Stimulated activated CD4-positive, alpha-beta T cell treated with anti-CD3 and anti-CD28 coated beads, Interleukin-4, amount 100 ng/mL, for 4 hours (primary cell): ENCODE measurements around the gene SURF1.
"Not testable (repeated sequence)": the region's sequence is repeated elsewhere in the genome, so short reads cannot be mapped to it uniquely, and the experiment has no call there.

Experiments used
- DNase-seq, 2 experiments: peaks; one replicate each; pipeline ENCODE4 v3.0.0-alpha.2; 2020

The SURF1 gene, protein sequence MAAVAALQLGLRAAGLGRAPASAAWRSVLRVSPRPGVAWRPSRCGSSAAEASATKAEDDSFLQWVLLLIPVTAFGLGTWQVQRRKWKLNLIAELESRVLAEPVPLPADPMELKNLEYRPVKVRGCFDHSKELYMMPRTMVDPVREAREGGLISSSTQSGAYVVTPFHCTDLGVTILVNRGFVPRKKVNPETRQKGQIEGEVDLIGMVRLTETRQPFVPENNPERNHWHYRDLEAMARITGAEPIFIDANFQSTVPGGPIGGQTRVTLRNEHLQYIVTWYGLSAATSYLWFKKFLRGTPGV

DNA sequence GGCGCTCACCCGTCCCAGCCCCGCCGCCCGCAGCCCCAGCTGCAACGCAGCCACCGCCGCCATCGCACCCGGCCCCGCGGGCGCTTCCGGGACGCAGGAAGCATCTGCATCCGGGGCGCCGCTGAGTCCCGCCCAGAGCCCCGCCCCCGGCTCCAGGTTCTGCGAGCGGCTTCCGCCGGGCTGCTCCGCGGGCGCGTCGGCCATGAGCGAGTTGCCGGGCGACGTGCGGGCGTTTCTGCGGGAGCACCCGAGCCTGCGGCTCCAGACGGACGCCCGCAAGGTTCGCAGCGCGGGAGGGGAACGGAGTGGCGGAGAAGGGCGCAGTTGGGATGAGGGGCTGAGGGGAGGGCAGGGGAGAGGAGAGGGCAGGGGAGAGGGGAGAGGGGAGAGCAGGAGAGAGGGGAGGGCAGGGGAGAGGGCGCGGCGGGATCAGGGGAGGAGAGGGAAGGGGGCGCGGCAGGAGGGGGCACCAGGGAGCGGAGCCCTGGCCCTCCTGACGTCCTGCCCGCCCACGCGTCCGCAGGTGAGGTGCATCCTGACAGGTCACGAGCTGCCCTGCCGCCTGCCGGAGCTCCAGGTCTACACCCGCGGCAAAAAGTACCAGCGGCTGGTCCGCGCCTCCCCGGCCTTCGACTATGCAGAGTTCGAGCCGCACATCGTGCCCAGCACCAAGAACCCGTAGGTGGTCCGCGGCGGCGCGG lies at the start of gene SURF1, which contains the start of gene SURF2:
Gene SURF1 (minus strand): TSS at position 97 of the 701 bp plus-strand sequence. CDS start 34 bp downstream, at position 63.
Gene SURF2 (plus strand): TSS at position 160 of the 701 bp plus-strand sequence. CDS start 43 bp downstream, at position 203.
- DNase-seq, result peak; percentile 87 to 95

DNA sequence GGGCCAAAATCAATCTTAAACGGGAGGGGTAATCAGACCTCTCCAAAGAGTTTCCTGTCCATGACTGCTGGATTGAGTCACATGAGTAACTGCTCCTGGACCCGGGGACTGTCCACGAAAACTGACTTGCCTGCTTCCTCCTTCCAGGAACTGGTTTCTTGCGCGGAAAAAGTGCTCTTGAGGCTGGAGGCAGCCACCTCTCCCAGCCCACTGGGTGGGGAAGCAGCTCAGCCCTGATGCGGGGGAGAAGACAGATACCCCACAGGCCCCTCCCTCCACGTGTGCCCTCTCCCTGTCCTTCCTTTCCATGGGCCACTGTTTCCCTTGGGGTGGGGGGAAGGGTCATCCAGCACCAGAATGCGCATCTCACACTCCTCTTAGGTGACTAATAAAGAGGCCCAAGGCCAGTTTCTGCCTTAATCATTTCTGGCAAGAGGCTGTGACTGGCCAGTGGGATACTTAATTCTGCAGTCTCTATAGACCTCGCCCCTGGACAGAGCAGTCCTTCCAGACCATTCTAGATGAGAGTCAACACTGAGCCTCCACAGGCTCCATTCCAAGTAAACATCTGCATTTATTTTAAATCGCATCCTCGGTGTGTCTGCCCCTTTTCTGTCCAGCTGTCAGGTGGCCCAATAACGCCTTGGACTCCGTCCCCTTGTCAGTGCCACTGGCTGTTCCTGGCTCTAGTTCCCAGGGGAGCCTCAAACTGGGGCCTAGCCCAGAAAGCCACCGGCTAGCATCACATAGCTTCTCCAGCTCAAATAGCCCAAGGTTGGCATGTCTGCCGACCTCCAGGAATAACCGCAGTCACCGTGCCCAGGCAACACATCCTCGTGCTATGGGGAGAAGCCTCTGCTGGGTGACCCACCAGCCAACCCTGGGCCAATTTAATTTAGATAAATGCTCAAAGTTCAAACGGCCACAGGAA lies 49.5 kb upstream of the SURF1 start:
- DNase-seq, result no peak

DNA sequence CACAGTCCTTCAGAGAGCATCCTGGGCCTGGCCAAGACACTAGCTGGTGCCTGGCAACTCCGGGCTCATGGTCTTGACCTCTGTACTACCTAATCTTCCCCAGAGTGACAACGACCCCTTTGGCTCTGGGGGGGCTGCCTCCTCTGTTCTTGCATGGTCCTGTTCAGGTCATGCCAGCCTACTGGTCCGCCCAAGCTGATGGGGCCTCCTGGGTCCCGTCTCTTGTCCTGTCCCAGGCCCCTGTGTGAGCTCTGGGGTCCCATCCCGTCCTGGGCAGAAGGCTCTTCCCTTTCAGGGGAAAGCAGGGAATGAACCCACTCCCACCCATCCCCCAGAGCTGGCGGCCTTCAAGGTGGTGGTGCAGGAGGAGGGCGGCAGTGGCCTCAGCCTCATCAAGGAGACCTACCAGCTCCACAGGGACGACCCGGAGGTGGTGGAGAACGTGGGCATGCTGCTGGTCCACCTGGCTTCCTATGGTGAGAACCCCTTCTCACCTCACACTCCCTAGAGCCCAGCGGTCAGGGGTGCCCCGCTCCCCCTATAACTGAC lies 48.2 kb upstream of the SURF1 start:
- DNase-seq, result no peak

DNA sequence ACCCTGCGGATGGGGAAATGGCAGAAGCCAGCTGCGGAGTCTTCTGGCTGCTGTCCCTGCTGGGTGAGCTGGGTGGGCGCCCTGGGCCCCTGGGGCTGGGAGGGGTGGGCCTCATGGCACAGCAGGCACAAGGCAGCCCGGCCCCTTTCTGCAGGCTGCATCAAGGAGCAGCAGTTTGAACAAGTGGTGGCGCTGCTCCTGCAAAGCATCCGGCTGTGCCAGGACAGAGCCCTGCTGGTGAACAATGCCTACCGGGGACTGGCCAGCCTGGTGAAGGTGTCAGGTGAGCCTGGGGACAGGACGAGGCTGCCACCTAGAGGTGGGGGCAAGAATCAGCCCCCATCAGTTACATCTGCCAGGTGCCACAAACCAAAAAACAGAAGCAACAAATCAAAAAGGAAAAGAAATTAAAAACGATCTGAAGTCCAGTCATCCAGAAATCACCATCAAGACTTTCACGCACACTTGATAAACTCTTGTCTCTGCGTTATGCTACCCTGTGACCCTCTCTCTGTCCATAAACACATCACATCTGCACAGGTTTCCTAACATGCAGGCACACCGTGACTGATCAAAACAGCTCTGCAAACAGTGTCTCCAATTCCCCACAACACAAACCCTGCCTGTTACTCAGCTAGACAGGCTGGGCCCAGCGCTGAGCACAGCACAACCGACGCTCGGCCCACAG lies 47.6 kb upstream of the SURF1 start:
- peak; percentile 50 for DNase-seq

DNA sequence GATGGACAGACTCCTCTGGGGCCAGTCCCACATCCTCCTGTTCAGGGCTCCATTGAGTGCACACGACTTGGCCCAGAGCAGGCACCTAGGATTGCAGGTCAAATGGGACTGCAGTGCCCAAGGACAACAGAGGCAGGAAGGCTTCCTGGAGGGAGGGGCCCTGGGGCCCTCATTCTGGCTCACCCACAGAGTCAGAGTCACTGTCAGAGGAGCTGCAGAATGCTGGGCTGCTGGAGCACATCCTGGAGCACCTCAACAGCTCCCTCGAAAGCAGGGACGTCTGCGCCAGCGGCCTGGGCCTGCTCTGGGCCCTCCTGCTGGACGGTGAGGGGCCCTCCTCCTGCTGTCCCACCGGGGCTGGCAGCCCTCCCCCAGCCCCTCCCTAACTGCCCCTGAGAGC lies 46.4 kb upstream of the SURF1 start:
- DNase-seq, result no peak

DNA sequence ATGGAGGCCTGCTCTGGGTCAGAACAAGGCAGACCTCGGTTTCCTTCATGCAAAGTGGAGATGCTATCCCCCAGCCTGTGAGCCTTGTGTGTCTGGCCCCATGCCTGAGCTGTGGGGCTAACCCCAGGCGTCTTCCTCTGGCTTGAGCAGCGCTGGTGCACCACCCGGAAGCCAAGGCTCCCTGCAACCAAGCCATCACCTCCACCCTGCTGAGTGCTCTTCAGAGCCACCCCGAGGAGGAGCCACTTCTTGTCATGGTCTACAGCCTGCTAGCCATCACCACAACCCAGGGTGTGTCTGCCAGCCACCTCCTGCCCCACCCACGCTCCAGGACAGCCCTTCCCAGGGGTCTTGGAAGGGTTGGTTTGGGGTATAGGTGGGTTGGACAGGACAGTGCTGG lies 45.3 kb upstream of the SURF1 start:
- no peak for DNase-seq

DNA sequence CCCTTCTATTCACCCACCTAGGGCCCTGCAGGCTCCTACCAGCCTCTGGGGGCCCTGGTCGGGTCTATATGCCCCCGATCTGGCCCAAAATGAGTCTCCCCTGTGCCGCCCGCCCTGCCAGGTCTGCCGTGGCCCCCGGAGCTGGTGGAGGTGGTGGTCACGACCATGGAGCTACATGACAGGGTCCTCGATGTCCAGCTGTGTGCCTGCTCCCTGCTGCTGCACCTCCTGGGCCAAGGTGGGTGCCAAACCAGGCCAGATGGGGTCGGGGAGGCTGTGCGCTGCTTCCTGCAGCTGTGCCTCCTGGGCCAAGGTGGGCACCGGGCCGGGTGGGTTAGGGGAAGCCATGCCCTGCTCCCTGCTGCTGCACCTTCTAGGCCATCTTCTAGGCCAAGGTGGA lies 44.0 kb upstream of the SURF1 start:
- DNase-seq, result no peak

DNA sequence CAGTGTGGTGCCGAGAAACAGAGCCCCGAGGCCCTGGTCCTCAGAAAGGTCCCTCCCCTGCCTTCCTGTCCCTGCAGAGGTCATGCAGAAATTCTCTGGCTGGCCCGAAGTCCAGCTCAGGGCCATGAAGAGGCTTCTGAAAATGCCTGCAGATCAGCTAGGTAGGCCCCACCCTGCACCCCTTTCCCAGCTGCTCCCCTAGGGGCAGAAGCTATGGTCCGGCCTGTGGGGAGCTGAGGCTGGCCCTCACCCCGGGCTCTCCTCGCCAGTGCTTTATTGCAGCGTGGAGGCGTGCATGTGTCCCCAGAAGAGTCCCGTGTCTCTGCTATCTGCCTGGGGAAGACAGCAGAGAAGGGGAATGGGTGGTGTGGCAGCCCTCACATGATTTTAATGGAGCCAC lies 41.6 kb upstream of the SURF1 start:
- DNase-seq, result no peak

DNA sequence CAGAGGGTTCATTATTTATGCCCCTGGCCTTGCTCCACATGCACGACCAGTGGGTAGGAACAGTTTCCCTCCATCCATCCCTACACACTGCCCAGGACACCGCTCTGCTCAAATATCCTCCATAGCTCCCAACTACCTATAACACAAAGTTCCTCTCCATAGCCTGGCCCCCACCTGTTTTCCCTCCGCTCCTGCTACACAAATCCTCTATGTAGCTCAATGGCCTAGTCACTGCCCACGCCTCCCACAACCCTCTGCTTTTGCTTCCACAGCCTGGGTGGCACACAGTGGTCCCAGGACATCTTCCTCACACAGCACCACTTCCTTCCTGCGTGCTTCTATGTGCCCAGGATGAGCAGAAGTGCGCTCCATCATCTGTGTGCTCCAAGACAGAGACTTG lies 41.1 kb upstream of the SURF1 start:
- no peak for DNase-seq

DNA sequence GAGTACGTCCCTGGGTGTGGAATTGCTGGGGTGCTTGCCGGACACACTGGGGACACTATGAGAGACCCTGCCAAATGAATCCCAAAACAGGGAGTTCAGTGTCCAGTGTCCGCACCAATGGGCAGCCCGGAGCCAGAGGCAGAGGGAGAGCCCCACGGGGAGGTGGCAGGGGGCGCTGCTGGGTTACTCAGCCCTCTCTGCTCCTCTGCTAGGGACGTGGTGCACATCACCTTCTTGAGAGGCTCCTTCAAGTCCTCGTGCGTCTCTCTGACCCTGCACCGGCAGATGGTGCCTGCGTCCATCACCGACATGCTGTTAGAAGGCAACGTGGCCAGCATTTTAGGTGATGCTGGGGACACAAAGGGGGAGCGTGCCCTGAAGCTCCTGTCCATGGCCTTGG lies 40.7 kb upstream of the SURF1 start:
- no peak for DNase-seq

DNA sequence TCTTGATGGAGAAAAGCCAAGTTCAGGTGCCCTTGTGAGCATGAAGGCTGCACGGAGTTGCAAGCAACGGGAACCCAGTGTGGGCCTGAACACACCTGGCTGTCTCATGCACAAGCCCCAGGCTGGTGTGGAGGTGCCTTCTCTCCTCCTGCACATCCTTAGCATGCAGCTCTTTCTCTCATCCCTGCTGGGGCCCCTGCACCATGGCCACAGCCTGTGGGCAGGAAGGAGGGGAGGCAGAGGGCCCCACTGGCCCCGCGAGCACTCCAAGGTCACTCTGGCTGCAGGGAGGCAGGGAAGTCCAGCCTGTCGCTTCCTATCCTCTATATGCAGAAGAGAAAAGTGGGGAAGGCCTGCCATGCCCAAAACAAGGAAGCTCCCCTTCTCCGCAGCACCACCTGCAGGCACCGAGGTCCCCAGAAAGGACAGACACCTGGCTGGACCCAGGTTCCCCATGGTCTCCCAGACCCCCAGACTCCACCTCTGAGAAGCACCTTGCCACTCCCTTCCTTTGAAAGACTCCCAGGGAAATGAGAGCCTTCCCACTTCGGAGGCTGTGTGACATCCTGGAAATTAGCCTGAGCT lies 38.5 kb upstream of the SURF1 start:
- no peak for DNase-seq

DNA sequence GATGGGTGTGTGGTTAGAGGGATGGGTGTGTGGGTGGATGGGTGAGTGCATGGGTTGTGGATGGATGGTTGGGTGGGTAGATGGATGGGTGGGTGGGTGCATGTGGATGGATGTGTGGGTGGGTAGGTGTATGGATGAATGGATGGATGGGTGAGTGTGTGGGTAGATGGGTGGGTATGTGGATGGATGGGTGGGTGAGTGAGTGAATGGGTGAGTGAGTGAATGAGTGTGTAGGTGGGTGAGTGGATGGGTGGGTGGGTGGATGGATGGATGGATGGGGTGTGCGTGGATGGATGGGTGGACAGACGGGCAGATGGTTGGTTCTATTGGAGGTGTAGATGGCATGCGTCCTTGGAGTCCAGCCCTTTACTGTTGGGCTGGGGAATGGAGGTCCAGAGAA lies 37.1 kb upstream of the SURF1 start:
- DNase-seq, result no peak

DNA sequence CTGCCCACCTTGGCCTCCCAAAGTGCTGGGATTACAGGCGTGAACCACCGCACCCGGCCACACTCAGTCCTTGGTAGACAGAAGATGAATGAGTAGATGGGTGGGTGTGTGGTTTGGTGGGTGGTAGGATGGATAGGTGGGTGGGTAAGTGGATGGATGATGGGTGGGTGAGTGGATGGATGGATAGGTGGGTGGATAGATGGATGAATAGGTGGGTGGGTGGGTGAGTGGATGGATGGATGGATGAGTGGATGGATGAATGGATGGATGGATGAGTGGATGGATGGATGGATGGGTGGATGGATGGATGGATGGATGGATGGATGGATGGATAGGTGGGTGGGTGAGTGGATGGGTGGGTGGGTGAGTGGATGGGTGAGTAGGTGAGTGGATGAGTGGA lies 36.0 kb upstream of the SURF1 start:
- DNase-seq, result not testable (repeated sequence)

DNA sequence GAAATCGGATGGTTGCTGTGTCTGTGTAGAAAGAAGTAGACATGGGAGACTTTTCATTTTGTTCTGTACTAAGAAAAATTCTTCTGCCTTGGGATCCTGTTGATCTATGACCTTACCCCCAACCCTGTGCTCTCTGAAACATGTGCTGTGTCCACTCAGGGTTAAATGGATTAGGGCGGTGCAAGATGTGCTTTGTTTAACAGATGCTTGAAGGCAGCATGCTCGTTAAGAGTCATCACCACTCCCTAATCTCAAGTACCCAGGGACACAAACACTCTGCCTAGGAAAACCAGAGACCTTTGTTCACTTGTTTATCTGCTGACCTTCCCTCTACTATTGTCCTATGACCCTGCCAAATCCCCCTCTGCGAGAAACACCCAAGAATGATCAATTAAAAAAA lies 35.2 kb upstream of the SURF1 start:
- DNase-seq, result not testable (repeated sequence)

DNA sequence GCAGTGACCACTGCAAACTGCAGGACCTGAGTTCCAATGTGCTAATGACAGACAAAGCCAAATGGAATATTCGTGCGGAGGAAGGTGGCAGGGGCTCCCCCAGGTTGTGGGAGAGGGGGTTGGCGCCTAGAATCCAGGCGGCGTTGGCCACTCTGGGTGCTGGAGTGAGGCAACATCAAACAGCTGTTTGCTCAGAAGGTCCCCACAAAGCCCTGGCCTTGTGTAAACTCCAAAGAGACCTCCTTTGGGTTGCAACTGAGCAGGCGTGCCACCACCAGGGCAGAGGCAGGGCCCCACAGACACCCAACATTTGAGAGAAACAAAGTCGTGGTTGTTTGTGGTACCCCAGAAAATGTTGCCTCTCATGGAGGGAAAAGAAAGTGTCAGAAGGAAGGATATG lies 34.4 kb upstream of the SURF1 start:
- DNase-seq, result no peak

DNA sequence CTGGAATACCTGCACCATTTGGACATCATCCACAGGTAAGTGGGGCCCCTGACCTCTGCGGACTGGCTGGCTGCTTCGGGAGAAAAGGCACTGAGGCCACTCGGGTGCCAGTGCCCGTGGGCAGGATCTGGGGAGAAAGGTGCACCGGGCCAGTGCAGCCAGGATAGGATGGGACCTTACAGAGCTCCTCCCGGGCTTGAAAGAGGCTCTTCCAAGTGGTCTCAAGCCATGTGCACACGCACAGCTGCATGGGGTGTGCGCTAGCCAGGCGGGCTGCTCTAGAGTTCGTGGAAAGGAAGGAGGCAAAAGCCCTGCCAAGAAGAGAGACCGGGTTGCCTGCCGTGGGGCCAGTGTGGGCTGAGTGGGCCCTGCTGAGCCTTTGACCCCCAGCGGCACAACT lies 33.3 kb upstream of the SURF1 start:
- DNase-seq, result no peak

DNA sequence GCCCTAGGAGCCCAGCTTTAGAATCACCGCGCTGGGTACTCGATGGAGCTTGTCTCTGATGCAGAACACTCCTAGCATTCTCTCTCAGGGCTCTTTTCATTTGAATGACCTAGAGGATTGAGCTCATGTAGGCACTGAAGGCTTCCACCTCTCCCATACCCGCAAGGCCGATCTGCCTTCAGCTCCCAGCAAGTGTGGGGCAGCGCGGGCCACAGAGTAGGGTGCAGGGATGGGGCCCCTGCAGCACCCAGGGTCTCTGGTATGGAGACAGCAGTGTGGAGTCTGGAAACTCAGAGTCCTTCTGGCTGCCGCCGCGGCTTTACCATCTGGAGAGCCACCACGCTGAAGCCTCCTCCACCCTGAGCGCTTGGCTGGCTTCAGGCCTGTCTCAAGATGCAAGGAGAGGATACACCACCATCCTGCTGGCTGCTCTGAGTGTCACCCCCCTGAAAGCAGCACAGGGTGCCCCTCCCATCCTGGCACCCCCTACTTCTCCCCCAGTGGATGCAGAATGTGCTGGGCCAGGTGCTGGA lies 32.8 kb upstream of the SURF1 start:
- no peak for DNase-seq

DNA sequence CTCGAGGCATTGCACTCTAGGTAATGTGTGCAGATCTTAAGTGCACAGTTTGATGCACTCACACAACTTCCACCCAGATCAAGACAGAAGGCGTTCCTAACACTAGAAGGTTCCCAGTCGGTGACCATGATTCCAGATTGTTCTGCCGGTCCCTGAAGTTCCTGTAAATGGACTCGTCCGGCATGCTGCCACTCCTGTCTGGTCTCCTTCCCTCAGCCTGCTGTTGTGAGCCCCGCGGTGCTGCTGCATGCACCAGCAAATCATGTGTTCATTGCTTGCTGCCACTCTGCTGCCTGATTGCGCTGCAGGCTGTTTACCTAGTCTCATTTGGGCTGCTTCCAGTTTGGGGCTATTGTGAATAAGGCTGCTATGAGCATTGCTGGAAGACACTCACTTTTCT lies 31.4 kb upstream of the SURF1 start:
- no peak for DNase-seq

DNA sequence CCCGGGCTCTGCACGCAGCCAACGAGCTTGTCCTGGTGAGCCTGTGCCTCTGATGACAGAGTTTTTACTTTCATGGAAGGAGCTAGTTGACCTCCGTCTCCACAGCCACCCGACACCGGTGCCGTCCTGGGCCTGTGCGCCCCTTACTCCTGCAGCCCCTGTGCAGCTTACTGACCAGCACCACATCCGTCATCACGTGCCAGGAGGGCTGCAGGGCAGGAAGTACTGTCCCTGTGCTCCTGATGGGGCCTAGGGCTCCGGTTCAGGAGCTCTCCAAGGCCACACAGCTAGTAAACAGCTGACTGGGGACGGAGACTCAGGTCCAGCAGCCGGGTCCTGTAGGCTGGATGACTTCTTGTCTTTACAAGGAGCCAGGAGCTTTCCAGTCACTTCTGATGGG lies 30.1 kb upstream of the SURF1 start:
- DNase-seq, result no peak

DNA sequence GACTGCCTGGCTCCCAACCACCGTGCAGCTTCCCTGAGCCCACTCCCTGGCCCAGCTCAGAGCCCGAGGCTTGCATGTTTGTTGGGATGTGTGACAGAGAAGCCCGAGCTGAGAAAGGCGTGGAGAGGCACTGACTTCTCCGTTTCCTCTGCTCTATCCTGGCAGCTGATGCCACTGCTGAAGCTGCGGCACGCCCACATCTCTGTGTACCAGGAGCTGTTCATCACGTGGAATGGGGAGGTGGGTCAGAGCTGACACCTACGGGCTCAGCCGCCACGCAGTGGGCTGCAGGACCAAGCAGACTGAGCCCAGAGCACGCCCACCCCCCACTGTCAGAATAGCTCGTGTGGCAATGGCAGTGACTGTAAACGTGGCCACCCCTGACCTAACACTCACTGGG lies 29.2 kb upstream of the SURF1 start:
- DNase-seq, result no peak

DNA sequence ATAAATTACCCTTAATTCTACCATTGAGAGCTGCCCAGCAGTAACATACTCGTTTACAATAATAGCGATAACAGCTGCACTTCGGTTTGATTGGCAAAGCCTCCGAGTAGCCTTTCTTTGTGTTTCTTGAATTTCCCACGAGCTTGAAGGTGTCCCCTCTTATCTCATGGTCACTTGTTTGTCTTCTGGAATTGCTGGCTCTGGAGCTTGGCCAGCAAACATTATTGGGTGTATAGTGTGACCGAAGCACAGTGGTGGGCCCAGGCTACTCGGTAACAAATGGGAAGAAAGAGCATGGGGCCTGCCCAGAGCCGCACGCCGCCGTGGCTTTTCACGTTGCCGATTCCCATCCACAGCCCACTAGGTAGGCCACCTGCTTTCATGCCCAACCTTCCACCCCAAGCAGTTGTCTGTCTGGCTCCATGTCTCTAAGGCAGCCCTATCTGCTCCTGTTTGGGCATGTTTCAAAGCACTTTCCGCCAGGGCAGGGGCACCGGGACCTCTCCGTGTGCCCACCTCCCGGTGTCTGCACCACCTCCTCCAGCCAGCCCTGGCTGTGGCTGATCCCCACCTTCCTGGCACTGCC lies 28.5 kb upstream of the SURF1 start:
- DNase-seq, result no peak
